ENCODE measurements around the gene SLC19A2.
"Not testable (repeated sequence)": the region's sequence is repeated elsewhere in the genome, so short reads cannot be mapped to it uniquely, and the experiment has no call there.

Gene SLC19A2

DNA sequence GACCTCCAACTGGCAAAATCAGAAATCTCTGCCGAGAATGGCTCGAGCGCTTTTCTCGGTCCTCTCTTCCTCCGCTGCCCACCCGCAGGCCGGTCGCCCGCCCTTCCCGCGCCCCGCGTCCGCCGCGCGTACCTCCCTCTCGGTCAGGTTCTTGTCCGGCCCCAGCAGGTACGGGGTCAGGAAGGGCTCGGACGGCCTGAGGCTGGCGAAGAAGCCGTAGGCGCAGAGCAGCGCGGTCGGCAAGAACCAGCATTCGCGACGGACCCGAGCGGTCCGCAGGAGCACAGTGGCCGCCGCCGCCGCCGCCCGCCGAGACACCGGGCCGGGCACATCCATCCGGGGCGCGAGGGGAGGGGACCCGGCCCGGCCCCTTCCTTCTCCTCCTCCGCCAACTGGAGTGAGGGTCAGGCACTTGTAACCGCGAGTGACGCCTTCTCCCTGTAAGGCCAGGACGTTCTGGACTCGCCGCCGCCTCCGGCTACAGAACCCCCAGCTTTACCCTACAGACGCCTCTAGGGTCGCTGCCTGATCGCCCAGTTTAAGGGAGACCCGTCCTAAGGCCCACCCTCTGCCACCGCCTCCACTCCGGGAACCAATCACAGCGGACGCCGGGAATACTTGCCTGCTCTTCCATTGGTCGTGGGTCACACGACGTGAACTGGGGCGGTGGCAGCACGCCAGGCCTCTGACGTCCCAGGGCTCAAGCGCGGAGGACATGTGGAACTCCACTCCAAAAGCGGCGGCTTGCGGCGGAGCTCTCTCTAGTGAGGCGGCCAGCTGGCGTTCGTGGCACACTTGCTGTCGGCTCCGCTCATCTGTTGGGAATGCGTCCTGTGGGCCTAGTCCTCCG, at the start of gene SLC19A2:
Gene SLC19A2 (minus strand): TSS at position 514 of the 850 bp plus-strand sequence. CDS start 178 bp downstream, at position 336.
- DNase-seq, result peak; percentile 99

DNA sequence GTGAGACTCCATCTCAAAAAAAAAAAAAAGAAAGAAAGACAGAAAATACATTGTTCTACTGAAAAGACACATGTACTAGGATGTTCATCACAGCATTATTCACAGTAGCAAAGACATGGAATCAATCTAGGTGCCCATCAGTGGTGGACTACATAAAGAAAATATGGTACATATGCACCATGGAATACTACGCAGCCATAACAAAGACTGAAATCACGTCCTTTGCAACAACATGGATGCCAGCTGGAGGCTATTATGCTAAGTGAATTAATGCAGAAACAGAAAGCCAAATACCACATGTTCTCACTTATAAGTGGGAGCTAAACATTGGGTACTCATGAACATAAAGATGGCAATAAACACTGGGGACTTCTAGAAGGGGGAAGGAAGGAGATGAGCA, 48.9 kb upstream of the SLC19A2 start:
- no peak for DNase-seq

- DNase-seq, result not testable (repeated sequence)
Observed at GRCh38 chr1:169533528-169534190, 47.9 kb upstream of the SLC19A2 start.

DNA sequence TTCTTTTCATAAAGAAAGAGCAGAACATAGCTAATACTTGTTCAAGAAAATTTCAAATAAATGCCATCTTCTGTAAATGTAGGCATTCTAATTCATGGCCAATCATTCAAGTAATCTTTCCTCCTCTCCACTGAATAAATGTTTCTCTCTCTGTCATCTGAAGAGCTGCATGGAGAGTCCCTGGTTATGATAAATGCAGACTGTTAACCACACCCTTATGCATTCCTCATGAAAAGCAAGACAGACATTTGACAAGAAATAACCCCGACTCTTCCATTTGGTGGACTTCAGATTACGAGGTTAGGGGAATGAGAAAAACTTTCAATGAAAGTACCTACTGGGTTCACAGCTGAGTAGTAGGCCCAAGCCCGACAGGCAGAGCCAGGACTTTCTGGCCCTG, 44.7 kb upstream of the SLC19A2 start:
- no peak for DNase-seq

DNA sequence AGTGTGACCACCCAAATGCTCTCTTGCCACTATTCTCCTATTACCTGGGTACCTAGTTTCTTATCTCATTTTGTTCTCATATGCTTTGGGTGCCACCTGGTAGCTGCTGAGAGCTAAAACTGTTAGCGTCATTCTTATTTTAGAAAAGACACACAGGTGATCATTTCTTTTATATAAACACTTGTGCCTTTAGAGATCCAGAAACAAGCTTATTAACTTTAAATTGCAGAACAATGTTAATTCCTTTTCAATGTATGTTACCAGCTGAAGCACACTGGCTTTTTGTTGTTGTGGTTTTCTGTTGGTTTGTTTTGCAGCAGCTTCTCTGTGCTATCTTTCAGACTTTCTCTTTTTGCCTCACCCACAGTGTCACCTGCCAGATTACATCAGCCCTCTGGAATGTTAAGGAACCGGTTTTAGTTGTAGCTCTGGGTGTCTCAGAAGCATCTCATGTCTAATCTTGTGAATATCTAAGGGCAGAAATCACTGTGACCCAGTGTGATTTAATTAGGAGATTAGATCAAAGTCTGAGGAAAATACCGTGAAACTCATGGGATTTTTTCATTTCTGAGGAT, 43.4 kb upstream of the SLC19A2 start:
- no peak for DNase-seq

DNA sequence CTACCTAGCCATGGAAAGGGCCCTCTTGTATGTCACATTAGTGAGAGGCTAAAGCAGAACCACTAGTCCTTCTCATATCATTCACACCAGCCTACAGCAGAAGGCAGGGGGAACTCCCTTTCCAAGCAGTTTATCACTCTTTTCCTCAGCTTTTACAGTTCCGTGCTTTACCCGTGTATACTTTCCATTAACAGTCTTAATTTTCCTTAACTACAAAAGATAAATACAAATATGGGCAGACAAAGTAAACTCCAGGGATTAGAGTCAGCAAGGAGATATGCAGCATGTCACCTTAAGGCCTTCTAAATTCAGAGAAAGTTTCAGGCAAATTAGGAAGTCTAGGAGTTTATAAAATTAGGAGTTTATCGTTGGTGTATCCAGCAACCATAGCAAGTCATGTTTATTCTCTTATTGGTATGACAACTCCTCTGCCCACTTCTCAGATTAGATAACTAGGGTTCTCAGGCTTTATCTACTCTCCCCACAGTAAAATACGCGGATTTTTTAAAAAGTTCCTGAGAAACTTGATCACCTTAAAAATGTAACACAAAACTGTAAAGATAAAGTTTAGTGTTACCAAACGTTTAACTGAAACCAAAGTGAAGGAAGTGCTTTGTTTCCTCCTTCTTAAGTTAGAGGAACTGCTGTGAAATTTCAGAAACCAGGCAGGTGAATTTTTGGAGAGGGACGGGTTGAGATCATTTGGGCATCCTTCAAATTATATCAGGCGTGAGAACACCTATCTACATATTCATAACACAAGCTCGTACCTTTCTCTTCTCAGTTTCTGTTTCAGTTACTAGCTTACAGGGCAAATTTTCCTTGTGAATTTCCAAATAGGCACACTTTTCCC, 42.7 kb upstream of the SLC19A2 start:
- no peak for DNase-seq

- no peak for DNase-seq
Observed at GRCh38 chr1:169527451-169528214, 41.9 kb upstream of the SLC19A2 start.

DNA sequence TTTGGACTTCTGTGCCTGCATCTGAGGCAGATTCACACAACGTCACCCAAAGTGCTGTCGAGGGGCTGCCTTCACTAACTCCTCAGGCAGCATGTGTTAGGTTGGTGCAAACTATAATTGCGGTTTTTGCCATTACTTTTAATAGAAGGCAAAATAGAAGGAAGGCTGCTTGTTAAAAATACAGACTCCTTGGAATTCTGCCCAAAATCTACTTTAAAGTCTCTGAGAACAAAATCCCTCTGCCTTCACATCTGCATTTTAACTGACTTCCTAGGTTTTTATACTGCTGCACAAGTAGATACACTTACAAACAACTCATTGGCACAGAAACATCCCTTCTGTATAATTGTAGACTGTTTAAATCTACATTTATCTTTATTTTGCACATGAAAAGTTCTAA, 41.3 kb upstream of the SLC19A2 start:
- no peak for DNase-seq

GRCh38 chr1:169526120-169526832, 40.5 kb upstream of the SLC19A2 start:
- no peak for DNase-seq

GRCh38 chr1:169525391-169525790, 39.6 kb upstream of the SLC19A2 start:
- DNase-seq, result no peak

DNA sequence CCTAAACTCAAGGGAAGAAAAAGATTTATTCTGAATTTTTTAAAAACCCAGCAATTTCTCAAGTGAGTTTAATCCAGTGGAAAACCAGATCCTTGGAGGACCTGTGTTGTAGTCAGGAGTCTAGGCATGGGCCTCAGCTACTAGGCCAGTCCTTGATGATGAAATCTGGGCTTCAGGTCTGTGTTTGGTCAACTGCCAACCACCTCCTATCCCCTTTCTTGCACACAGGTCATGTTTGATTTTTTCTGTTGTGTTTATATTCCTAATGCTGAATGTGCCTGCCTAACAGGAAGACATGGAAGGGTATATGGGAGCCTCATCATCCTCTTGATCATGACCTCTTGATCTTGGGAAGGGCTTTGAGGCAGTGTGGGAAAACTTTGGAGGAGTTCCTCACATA, 38.2 kb upstream of the SLC19A2 start:
- no peak for DNase-seq

DNA sequence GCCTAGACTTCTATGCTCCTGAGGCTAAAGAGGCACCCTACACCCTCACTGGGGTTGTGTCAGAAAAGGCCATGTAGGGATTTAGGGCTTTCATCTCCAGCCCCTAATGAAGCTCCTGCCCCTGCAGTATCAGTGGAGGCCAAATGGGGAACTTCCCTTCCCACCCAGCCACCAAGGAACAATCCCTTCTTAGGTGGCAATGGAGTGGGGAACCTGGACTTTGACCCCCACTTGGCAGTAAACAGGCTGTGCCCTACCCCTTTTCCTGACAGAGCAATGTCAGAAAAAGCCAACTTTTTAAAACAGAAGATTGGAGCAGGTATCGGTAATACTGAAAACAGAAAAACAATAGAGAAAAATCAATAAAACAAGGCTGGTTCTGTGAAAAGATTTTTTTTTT, 35.5 kb upstream of the SLC19A2 start:
- no peak for DNase-seq

DNA sequence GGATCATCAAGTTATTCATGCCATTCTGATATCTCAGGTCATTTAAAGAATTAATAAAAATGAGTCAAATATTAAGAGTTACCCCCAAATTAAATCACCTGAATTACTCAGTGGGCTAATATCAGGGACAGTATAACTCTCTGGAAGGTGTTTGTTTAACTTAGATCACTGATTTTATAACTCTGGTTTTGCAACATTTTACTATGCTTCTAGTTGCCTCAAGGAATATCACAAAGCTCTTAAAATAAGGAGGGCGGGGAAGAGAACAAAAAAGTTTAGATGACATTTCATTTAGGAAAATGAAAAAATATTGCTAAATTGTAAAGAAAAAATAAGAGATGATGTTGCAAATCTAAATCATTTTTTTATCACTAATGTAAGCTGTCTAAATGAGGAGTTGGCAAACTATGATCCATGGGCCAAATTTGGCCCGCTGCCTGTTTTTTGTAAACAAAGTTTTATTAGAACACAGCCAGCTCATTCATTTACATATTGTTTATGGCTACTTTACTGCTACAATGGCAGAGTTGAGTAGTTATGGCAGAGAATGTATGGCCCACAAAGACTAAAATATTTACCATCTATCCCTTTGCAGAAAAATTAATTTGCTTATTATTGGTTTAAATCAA, 31.9 kb upstream of the SLC19A2 start:
- DNase-seq, result no peak

DNA sequence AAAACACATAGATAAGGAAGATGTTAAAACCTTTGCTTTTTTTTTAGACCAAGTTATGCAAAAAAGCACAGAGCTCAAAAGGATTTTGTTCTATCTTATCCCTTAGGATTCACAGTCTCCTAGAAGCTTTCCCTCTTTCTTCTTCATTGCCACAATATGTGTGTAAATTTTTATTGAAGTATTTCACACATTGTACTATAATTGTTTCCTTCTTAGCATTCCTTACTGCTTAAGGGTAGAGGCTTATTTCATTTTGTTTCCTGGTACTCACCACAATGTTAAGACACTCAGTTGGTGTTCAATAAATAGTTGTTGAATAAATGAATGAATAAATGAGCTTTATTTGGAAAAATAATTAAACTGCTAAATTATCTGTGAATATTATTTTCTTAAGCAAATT, 29.9 kb upstream of the SLC19A2 start:
- DNase-seq, result no peak

DNA sequence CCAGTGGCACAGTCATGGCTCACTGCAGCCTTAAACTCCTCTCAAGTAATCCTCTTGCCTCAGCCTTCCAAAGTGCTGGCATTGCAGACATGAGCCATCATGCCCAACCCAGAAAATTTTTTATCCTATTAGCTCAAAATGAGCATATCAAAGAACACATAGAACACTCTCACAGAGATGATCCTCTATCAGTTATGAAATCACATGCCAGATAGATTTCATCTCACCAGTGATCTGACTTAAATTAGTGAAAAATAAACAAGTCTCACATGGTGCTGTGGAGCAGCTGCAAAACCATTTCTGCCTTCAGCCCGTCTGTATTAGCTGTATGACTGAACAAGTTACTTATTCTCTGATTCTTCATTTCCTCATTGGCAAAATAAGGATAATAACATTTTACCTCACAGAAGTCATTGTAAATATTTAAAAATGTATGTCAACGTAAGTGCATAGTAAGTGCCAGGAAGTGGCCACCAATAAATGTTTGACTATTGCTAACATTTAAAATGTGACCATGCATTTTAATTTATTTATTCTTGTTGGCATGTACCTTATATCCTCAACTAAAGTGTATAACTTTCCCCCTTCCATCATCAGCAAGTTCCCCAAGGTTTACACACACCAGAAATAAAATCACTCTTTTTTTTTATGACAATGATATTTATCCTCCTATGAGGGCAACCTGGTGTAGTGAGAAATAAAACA, 29.0 kb upstream of the SLC19A2 start:
- DNase-seq, result no peak

DNA sequence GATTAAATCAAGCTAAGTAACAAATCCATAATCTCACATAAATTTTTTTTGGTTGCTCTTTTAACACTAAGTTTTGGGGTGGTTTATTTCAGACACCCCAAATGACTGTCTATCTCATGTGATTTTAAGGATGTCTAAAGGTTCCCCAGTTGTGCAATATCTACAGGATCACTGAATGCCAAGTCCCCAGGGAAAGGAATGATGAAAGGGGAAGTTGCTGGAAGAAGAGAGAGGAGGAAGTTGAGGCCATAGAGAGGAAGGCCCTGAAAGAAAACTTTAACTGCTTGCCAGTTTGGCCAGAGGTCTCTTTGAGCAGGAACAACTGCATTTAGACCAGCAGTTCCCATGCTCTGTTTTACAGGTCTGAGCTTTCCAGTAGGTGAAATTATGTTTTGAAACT, 27.5 kb upstream of the SLC19A2 start:
- no peak for DNase-seq

DNA sequence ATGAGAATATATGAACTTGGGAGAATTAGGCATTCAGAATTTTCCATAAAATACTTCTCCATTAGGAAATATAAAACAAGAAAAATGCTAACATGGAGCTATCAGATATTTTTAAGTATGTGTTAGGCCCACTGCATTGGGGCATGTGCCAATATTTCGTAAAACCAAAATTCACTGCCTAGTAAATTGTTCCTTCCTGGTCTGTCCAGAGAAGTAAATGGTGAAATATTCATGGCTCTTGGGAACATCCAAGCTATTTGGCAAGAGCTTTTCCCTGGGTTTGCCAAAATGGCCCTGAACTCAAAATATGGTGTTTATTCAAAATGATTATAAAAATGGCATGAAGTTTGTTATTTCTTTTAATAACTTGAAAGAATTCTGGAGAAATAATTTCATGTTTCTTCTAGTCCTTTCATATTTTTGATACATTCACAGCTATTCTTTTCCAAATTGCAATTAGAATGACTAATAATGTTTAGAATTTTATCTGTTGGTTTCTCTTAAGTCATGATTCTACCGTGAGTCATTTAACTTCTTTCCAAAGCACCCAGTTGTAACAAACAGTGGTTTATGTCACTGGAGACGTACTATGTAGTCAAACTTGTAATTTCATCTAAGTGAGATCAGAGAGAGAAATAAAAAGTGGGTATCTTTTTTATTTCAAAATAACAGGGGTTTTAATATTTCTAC, 25.7 kb upstream of the SLC19A2 start:
- no peak for DNase-seq

GRCh38 chr1:169510060-169510459, 24.3 kb upstream of the SLC19A2 start:
- no peak for DNase-seq

- no peak for DNase-seq
Observed at GRCh38 chr1:169509354-169509753, 23.6 kb upstream of the SLC19A2 start.
